Fibroblast of pulmonary artery (primary cell): ENCODE data around the gene ZNF862.

Experiments
- DNase-seq: peaks from one replicate; pipeline ENCODE4 v3.0.0-alpha.2; 2010; ENCODE audit warnings: low read depth
- H3K4me3 ChIP-seq: replicated peaks from 2 replicates; pipeline ENCODE4 v1.5.1; 2011; ENCODE audit warnings: low read depth, mild to moderate bottlenecking, control low read depth, low read length, moderate library complexity
- TF ChIP-seq, protein P1 (sequence below): IDR thresholded peaks from 2 replicates; pipeline ENCODE4 v1.5.1; 2011; ENCODE audit warnings: mild to moderate bottlenecking, control low read depth, low read length, inconsistent platforms; ENCODE audit errors: missing control alignments

Gene ZNF862

DNA sequence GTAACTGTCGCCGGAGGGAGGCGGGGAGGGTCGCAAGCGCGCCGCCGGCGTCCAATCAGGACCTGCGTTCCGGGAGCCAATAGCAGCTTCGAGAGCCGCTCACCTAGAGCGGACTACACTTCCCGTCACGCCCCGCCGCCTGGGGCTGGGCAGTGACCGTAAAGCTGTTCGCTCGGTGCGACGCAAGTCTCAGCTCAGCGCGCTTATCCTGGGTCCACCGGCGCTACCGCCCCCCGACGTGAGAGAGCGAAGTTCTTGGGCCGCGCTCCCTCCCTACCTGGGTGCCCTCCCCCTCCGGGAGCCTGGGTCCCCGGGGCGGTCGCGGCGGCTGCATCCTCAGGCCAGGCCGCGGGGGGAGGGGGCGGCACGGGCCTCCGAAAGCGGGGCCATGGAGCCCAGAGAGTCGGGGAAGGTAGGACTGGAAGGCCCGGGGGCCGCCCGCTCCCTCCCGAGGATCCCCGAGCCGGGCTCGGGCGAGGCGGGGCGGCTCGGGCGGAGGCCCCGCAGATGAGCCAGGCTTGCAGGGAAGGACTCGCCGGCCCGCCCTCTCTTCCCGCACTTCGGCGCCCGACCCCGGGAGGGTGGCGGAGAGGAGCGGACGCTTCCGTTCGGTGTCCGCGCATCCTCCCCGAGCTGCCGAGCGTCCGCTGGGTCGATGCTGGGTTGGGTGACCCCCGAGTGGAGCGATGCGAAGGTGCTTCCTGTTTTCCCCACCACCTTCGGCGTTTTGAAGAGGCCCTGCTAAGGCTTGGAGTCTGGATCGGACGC, at the start of gene ZNF862:
ZNF862 (plus strand) TSS at position 152 of the 768 bp plus-strand sequence; CDS start at position 389, 237 bp downstream.
- DNase-seq = peak; percentile 98
- peak within 1 kb of the TSS; percentile 84 for H3K4me3 ChIP-seq
- TF ChIP-seq, protein P1, sequence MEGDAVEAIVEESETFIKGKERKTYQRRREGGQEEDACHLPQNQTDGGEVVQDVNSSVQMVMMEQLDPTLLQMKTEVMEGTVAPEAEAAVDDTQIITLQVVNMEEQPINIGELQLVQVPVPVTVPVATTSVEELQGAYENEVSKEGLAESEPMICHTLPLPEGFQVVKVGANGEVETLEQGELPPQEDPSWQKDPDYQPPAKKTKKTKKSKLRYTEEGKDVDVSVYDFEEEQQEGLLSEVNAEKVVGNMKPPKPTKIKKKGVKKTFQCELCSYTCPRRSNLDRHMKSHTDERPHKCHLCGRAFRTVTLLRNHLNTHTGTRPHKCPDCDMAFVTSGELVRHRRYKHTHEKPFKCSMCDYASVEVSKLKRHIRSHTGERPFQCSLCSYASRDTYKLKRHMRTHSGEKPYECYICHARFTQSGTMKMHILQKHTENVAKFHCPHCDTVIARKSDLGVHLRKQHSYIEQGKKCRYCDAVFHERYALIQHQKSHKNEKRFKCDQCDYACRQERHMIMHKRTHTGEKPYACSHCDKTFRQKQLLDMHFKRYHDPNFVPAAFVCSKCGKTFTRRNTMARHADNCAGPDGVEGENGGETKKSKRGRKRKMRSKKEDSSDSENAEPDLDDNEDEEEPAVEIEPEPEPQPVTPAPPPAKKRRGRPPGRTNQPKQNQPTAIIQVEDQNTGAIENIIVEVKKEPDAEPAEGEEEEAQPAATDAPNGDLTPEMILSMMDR = no peak

DNA sequence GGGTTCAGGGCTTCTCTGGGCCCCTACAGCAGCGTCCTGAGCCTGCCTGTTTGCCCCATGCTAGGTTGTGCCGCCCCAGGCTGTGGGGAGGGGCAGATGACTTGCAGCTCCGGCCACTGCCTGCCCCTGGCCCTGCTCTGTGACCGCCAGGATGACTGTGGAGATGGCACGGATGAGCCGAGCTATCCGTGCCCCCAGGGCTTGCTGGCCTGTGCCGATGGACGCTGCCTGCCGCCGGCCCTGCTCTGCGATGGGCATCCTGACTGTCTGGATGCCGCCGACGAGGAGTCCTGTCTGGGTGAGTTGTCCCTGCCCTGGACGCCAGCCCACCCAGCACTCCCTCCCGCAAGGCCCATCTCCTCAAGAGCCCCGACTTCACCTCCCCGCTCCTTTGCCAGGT, 49.1 kb upstream of the ZNF862 start:
- no peak overlapping the region for H3K4me3 ChIP-seq
- TF ChIP-seq, protein P1 = no peak
- DNase-seq = no peak

DNA sequence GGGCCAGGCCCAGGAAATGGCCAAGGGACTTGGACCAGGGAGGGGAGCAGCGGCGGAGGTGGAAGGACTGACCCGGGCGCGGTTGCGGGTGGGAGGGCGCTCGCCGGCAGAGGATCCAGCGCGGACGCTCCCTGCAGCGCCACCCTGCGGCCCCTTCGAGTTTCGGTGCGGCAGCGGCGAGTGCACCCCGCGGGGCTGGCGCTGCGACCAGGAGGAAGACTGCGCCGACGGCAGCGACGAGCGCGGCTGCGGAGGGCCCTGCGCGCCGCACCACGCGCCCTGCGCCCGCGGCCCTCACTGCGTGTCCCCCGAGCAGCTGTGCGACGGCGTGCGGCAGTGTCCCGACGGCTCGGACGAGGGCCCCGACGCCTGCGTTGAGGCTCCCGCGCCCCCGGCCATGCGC, 48.0 kb upstream of the ZNF862 start:
- no peak overlapping the region for H3K4me3 ChIP-seq
- TF ChIP-seq, protein P1 = peak; percentile 38
- peak; percentile 35 for DNase-seq

DNA sequence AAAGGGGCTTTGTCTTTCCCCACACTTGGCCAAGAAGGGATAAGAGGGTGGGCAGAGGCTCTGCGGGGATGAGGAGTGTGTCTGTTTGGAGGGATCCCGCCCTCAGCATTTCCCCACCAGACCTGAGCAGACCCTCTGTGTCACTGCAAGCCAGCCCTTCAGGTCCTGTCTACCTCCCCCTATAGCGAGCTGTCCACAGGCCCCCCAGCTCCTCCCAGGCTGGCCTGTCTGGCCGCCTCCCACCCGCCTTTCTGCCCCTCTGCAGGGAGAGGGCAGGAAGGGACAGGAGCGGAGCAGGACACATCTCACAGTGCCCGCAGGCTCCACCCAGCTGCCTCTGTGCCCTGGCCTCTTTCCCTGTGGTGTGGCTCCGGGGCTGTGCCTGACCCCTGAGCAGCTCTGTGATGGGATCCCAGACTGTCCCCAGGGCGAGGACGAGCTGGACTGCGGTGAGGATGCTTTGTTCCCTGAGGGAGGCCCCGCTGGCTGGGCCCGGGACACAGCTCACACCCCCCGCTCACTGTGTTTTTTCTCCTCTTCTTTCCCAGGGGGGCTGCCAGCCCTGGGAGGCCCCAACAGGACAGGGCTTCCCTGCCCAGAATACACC, 47.3 kb upstream of the ZNF862 start:
- TF ChIP-seq, protein P1 = no peak

DNA sequence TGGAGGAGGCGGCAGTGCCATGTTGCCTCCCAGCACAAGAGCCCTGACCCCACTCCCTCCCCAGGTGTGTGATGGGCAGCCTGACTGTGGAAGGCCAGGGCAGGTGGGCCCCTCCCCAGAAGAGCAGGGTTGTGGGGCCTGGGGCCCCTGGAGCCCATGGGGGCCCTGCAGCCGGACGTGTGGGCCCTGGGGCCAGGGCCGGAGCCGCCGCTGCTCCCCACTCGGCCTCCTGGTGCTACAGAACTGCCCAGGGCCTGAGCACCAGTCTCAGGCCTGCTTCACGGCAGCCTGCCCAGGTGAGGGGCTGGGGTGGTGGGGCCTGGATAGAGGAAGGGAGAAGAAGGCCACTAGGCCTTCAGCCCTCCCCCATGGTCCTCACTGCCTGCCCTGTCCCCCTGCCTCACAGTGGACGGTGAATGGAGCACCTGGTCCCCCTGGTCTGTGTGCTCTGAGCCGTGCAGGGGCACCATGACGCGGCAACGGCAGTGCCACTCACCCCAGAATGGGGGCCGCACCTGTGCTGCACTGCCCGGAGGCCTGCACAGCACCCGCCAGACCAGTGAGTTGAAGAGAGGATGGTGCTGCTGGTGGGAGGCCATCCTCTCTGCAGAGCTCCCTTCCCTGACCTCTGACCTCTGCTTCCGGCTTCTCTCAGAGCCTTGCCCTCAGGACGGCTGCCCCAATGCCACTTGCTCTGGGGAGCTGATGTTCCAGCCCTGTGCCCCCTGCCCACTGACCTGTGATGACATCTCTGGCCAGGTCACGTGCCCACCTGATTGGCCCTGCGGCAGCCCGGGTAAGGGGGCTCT, 46.6 kb upstream of the ZNF862 start:
- no peak overlapping the region for H3K4me3 ChIP-seq
- no peak for DNase-seq
- TF ChIP-seq, protein P1 = no peak

More for the DNA sequence above, 47.3 kb upstream of the ZNF862 start:
- no peak for DNase-seq
- H3K4me3 ChIP-seq = no peak overlapping the region

DNA sequence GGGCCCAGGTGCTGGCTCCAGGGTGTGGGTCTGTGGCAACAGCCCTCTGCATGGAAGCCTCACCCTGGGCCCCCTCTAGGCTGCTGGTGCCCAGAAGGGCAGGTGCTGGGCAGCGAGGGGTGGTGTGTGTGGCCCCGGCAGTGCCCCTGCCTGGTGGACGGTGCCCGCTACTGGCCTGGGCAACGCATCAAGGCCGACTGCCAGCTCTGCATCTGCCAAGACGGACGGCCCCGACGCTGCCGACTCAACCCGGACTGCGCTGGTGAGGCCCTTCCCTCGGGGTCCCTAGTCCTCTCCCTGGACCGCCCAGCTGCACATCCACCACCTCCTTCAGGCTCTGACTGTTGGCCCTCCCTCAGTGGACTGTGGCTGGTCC, 46.0 kb upstream of the ZNF862 start:
- H3K4me3 ChIP-seq = no peak overlapping the region
- TF ChIP-seq, protein P1 = no peak
- no peak for DNase-seq
